ENCODE results near the gene CSF2.

Gene CSF2

GRCh38 chr5:132099076-132099748 lies 25.6 kb downstream of the CSF2 start:
- TF ChIP-seq CTCF (conservative IDR thresholded peaks at IDR 0.05) (no peak), ZFX (IDR thresholded peaks at IDR 0.05) (no peak)
- H3K27ac ChIP-seq: no peak overlapping the region

GRCh38 chr5:132099905-132100304 lies 26.3 kb downstream of the CSF2 start:
- no peak overlapping the region for H3K27ac ChIP-seq
- no peak for TF ChIP-seq CTCF (conservative IDR thresholded peaks at IDR 0.05)
- no peak for TF ChIP-seq ZFX (IDR thresholded peaks at IDR 0.05)

DNA sequence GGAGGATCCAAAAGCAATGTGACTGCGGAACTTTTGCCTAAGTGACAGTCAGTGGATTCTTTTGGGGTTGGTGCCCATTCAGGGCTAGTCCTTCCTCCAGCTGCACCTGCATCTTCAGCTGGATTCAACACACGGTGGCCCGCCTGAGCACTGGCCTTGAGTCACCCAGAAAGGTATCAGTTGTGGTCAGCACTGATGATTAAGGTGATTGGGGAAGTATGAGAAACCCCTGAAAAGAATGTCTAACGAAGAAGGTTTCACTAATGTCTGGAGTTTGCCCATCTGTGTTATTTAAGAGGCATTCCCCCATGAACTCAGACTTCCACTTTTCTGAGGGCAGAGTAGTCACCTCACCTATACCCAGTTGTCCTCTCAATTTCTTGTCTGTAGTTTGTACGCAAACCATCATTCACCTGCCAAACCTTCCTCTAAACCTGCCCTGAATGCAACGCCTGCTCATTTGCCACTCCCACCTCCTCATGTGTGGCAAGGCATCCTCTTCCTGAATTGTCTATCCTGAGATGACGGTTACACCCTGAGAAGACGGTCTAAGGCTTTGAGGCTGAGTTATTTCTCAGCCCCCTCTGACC lies 27.2 kb downstream of the CSF2 start:
- H3K27ac ChIP-seq: no peak overlapping the region
- TF ChIP-seq ZFX (IDR thresholded peaks at IDR 0.05) (no peak), CTCF (conservative IDR thresholded peaks at IDR 0.05) (no peak)

GRCh38 chr5:132101385-132101880 lies 27.8 kb downstream of the CSF2 start:
- no peak overlapping the region for H3K27ac ChIP-seq
- no peak for TF ChIP-seq ZFX (IDR thresholded peaks at IDR 0.05)
- no peak for TF ChIP-seq CTCF (conservative IDR thresholded peaks at IDR 0.05)

GRCh38 chr5:132102101-132102701 lies 28.6 kb downstream of the CSF2 start:
- H3K27ac ChIP-seq: no peak overlapping the region
- TF ChIP-seq ZFX (IDR thresholded peaks at IDR 0.05) (no peak), CTCF (conservative IDR thresholded peaks at IDR 0.05) (no peak)

- TF ChIP-seq CTCF (conservative IDR thresholded peaks at IDR 0.05) (no peak), ZFX (IDR thresholded peaks at IDR 0.05) (no peak)
- no peak overlapping the region for H3K27ac ChIP-seq
Measured at GRCh38 chr5:132102944-132103331, 29.3 kb downstream of the CSF2 start.

- H3K27ac ChIP-seq: no peak overlapping the region
- TF ChIP-seq CTCF (conservative IDR thresholded peaks at IDR 0.05) (no peak), ZFX (IDR thresholded peaks at IDR 0.05) (no peak)
Measured at GRCh38 chr5:132103332-132103951, 29.9 kb downstream of the CSF2 start.

Data from C4-2B (cell line).